GM12892 (cell line): ENCODE results near the gene RADIL.
"Not testable (repeated sequence)": the region's sequence is repeated elsewhere in the genome, so short reads cannot be mapped to it uniquely, and the experiment has no call there.

Experiments
- DNase-seq: peaks from one replicate; pipeline ENCODE4 v3.0.0; 2011; ENCODE audit not compliant: insufficient read length
- FAIRE-seq: peaks from 2 replicates; lab custom pipeline; 2011; peaks lifted over from hg19 to GRCh38; lab: Jason Lieb, UNC
- POLR2A ChIP-seq: IDR thresholded peaks from 2 replicates; pipeline ENCODE4 v1.6.1; 2011; ENCODE audit warnings: low read depth, low read length, control low read depth
- POLR2AphosphoS5 ChIP-seq: IDR thresholded peaks from 2 replicates; pipeline ENCODE4 v1.6.1; 2011; ENCODE audit warnings: low read depth, low read length, control low read depth
- TAF1 ChIP-seq: IDR thresholded peaks from 2 replicates; pipeline ENCODE4 v1.6.1; 2011; ENCODE audit warnings: low read depth, mild to moderate bottlenecking, control low read depth, low read length, borderline replicate concordance

Gene RADIL

DNA sequence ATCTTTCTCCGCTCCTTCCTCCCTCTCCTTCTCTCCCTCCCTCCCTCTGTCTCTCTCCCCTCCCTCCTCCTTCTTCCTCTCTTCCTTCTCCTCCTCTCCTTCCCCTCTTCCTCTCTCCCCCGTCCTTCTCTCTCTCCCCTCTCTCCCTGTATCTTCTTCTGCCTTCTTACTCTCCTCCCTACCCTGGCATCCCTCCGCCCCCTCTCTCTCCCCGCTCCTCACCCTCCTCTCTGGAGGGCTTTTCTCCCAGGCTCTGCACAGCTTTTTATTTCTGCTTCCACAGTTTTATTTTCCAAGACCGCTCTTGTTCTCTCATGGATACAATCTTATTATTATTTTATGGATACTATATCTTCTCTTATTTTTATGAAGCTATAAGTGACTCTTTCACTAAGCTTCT is 75.5 kb downstream of the RADIL start:
- FAIRE-seq (no peak), DNase-seq (no peak)
- TF ChIP-seq TAF1 (no peak), POLR2AphosphoS5 (no peak), POLR2A (no peak)

DNA sequence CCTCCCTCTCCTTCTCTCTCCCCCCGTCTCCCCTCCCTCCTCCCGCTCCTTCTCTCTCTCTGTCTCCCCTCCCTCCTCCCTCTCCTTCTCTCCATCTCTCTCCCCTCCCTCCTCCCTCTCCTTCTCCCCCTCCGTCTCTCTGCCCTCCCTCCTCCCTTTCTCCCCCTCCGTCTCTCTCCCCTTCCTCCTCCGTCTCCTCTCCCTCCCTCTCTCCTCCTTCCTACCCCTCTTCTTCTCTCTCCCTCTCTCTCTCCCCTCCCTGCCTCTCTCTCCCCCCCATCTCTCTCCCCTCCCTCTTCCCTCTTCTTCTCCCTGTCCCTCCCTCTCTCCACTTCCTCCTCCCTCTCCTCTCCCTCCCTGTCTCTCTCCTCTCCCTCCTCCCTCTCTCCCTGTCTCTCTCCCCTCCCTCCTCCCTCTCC is 75.9 kb downstream of the RADIL start:
- no peak for DNase-seq
- no peak for FAIRE-seq

DNA sequence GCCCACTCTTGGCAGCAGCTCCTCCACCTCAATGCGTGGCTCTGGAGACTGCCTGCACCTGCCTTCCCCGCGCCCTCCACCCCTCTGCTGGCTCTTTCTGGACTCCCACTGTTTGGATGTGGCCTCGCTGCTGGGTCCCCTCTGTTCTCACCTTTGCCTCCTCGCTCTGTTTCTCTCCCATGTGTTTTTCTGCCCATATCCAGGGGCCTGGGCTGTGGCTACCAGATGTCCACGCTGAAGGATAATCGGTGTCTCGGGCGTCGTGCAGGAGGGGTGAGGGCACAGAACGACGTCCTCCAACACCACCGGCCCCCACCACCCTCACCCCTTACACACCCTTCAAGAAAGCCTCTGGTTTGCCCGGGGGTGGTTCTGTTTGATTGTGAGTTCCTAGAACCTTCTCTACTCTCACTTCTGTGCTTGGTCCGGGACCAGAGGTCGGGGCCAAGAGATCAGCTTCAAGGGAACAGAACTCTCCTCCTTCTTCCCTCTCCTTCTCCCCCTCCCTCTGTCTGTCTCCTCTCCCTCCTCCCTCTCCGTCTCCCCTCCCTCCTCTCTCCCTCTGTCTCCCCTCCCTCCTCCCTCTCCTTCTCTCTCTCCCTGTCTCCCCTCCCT is 76.4 kb downstream of the RADIL start:
- DNase-seq (no peak), FAIRE-seq (no peak)
- TF ChIP-seq TAF1: no peak
- no peak for TF ChIP-seq POLR2AphosphoS5
- no peak for TF ChIP-seq POLR2A

More for the DNA sequence above, 75.9 kb downstream of the RADIL start:
- TF ChIP-seq TAF1: no peak
- TF ChIP-seq POLR2A: no peak
- TF ChIP-seq POLR2AphosphoS5: no peak

DNA sequence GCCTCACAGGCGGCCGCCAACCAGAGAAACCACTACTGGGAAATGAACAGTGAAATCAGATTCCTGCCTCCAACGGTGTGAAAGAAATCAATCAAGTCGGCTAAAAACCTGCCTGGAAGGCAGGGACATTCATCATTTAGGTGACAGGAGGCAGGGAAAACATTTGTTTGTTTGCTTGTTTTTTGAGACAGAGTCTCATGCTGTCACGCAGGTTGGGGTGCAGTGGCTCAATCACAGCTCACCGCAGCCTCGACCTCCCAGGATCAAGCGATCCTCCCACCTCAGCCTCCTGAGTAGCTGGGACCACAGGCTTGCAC is 77.6 kb downstream of the RADIL start:
- TF ChIP-seq POLR2A: no peak
- no peak for TF ChIP-seq TAF1
- no peak for TF ChIP-seq POLR2AphosphoS5
- DNase-seq: no peak
- FAIRE-seq: no peak

DNA sequence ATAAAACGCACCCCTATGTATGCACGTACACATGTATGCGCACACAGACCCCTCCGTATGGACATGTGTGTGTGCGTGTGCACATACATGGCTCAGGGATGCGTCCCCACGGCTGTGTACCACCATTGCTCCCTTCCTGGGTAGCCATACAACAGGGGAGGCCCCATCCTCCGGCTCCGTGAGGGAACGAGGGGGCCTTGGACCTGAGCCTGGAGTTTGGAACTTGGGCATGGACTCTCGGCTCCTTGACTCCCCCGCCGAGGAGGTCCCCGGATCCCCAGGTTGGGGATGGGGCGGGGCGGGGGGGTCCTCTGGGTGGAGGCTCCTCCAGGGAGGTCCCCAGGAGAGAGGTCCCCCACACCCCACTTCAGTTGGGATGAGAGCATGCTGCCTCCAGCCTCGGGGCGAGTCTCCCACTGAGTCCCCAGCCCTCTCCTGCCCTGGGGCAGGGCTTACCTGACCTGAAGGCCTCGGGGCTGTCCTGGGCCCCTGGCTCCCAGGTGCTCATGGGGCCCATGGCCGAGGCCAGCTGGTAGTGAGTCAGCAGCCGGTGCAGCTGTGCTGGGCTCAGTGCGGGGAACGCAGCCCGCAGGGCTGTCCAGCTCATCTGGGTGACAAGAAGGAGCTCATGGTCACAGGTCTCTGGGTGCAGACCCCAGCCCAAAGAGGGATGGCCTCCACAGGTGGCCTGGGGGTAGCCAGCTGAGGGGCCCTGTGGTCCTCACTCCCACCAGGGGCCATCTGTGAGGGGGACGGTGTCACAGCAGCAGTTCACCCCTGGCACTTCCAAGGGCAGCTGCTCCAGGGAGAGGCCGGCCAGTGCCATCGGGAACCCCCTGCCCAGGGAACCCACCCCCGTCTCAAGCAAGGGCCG is 78.2 kb downstream of the RADIL start:
- no peak for TF ChIP-seq TAF1
- TF ChIP-seq POLR2AphosphoS5: no peak
- no peak for TF ChIP-seq POLR2A
- DNase-seq (no peak), FAIRE-seq (no peak)

DNA sequence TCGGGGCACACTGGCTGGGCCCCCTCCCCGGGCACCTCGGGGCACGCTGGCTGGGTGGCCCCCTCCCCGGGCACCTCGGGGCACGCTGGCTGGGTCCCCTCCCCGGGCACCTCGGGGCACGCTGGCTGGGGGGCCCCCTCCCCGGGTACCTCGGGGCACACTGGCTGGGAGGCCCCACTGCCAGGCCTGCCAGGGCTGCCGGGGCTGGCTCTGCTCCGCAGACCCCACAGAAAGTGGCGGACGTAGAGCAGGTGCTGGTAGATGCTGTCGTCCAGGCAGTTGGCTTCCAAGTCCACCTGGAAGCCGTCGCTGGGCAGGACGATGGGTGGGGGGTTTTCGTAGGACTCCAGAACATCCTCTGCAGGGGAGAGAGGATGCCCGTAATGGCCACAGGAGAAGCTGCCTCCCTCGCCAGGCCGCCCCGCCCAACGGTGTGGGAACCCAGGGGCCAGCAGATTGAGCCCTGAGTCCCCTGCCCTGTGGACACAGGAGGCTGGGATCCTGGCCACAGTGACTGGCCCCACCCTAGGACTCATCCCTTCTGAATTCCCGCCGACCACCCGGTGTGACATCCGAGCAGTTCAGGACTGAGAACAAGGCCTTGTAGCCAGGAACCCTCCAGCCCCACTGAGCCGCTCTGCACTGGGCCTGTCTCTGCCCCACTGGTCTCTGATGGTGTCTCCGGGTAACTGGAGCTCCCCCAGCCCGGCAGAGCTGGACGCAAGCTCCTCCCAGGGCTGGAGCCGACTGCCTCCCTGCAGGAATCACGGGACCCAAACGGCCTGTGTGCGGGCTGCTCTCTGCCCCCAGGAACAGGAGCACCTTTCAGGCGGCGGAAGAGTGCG is 79.9 kb downstream of the RADIL start:
- TF ChIP-seq TAF1: no peak
- no peak for TF ChIP-seq POLR2A
- DNase-seq (no peak), FAIRE-seq (no peak)

DNA sequence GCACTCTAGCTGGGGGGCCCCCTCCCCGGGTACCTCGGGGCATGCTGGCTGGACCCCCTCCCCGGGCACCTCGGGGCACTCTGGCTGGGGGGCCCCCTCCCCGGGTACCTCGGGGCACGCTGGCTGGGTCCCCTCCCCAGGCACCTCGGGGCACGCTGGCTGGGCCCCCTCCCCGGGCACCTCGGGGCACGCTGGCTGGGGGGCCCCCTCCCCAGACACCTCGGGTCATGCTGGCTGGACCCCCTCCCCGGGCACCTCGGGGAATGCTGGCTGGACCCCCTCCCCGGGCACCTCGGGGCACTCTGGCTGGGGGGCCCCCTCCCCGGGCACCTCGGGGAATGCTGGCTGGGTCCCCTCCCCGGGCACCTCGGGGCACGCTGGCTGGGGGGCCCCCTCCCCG is 80.9 kb downstream of the RADIL start:
- not testable (repeated sequence) for DNase-seq, FAIRE-seq

DNA sequence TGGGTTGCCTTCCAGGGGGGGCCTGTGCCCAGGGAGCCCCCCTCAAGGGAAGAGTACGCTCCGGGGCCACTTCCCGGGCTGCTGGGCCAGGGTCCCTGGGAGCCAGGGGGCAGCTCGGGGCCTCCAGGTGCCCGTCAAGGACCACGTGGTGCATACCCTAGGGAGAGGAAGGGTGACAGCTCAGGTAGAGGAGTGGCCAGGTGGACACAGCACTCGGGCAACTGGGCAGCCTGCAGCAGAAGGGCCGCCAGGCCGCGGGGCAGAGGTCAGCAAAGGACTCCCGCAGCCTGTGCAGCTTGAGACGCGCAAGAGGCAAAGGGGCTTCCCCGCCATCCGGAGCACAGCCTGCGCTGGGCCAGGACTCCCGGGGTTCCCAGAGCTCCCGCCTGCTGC is 81.7 kb downstream of the RADIL start:
- FAIRE-seq: no peak

DNA sequence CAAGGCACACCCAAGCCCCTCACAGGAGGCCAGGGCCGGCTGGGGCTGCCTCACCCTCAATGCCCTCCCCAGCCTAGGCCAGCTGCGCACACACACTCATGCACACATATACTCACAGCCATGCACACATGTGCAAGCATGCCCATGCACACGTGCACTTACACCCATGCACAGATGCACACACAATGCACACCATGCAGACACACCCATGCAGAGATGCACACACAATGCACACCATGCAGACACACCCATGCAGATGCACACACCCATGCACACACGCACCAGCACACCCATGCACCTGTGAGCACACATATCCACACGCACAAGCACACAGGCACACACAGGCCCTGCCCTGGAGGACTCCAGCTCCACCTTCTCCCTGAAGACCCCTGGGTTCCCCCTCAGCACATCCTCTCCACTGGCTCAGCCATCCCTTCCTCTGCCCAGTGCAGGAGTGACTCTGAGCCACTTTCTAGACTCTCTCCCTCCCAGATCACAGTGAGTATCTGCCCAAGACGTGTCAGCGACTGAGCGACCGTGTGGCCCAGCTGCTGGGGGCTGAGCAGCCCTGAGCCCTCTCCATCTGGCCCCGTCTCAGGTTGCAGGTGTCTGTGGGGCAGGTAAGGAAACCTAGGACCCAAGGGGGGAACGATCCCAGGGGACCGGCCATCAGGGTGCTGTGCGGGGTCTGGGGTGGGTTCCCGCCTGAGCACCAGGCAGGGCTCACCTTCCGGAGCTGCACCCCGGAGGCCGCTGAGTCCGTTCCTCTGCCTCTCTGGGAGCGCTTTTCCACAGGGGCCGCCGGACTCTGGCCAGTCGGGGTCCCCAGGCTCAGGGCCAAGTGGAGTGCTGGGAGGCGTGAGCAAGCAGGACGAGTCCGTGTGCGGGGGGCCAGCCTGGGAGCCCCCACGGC is 82.3 kb downstream of the RADIL start:
- no peak for FAIRE-seq
- TF ChIP-seq POLR2A: no peak
- DNase-seq: no peak

More for the DNA sequence above, 81.7 kb downstream of the RADIL start:
- no peak for DNase-seq
- TF ChIP-seq POLR2AphosphoS5: no peak
- no peak for TF ChIP-seq TAF1
- TF ChIP-seq POLR2A: no peak

DNA sequence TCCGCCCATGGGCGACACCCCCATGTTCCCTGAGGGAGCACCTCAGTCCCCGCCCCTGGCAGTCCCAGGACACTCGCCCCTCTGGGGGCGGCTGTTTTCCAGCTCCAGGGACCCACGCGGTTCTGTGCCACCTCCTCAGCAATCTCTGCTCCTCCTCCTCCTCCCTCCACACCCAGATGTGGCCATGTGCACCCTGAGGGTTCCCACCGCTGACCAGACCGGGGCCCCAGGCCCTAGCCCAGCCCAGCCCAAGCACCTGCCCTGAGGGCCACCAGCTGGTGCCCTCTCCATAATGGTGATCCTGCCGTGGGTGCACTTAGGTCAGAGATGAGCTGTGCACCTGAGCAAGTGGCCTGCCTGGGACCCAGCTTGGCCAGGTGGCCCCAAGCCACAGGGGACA is 83.0 kb downstream of the RADIL start:
- no peak for TF ChIP-seq POLR2AphosphoS5
- TF ChIP-seq POLR2A: no peak
- no peak for TF ChIP-seq TAF1
- FAIRE-seq: no peak
- DNase-seq: no peak
